Measurements from ENCODE around the gene HOXA5.

DNA sequence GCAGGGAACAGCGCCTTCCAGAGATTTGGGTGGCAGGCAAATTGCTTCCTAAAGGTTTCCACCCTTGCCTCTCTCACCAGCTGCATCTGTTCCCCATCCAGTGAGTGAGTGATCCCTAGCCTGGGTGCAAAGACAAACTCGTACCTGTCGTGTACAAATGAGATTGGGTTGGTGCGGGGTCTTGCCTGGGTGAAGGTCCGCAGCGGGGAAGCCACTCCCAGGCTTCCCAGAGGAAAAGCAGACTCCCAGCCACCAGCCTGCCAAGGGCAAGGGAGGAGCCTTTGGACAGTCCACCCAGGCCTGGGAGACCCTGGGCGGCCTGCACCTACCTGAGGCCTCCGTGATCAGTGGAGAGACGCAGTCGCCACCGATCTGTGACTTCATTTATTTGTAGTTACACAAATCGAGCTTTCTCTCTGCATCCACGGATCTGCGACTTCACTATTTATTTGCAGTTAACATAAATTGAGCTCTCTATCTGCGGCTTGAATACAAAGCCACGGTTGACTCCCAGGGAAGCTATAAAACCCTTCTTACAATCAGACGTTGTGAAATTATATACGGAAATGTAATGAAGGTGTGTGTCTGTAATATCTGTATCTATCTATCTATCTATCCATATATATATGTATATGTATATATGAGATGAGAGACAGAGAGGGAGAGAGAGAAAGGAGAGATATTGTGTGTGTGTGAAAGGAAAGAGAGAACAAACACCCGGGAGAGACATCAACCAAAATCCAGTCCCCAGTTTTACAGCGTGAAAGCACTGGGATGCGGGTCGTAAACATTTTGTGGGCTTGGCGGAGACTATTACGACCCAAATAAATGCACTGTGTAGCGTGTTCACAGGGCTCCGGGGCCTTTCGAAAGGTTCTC, 16.0 kb upstream of the HOXA5 start:
- TF ChIP-seq, protein P1, sequence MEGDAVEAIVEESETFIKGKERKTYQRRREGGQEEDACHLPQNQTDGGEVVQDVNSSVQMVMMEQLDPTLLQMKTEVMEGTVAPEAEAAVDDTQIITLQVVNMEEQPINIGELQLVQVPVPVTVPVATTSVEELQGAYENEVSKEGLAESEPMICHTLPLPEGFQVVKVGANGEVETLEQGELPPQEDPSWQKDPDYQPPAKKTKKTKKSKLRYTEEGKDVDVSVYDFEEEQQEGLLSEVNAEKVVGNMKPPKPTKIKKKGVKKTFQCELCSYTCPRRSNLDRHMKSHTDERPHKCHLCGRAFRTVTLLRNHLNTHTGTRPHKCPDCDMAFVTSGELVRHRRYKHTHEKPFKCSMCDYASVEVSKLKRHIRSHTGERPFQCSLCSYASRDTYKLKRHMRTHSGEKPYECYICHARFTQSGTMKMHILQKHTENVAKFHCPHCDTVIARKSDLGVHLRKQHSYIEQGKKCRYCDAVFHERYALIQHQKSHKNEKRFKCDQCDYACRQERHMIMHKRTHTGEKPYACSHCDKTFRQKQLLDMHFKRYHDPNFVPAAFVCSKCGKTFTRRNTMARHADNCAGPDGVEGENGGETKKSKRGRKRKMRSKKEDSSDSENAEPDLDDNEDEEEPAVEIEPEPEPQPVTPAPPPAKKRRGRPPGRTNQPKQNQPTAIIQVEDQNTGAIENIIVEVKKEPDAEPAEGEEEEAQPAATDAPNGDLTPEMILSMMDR (IDR thresholded peaks at IDR 0.05), result no peak
- no peak for TF ChIP-seq POLR2A (IDR thresholded peaks at IDR 0.05)
